Measurements from ENCODE around the gene WAPL.

GRCh38 chr10:86535132-86535882 lies 13.7 kb upstream of the WAPL start:
- TF ChIP-seq EZH2phosphoT487 (IDR thresholded peaks at IDR 0.05; ENCODE audit: borderline replicate concordance) (no peak), CTCF (conservative IDR thresholded peaks at IDR 0.05; ENCODE audit: low read length) (no peak)
